ENCODE results near the gene MORN1.

The MORN1 gene

DNA sequence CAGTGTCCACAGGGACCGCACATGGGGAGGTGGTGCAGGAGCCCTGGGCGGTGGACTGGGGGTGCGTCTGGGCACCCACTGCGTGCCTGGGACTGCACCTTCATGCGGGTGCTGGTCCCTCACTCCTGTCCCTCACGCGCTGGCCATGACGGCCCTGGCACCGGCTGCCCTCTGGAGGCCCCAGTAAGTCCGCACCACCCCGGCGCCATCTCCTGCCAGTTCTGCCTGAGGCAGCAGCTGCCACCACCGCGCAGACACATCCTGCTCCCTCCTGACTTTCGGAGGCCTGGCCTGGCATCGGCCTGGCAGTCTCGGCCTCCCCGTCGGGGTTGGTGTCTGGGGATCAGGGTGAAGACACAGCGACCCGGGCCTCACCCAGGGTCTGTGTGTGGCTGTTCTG lies 64.8 kb downstream of the MORN1 start:
- Histone ChIP-seq H3K4me3 (replicated peaks; ENCODE audit: low read depth, low read length) (no peak overlapping the region), H3K27me3 (replicated peaks; ENCODE audit: control insufficient read depth, insufficient read depth, low read length) (no peaks in the 10 kb centered on the region), H3K36me3 (ENCODE audit: control insufficient read depth, insufficient read depth, low read length) (no peaks in the 10 kb centered on the region)
- no peak for DNase-seq (ENCODE audit: extremely low read depth, insufficient read length)
- TF ChIP-seq, protein P1, sequence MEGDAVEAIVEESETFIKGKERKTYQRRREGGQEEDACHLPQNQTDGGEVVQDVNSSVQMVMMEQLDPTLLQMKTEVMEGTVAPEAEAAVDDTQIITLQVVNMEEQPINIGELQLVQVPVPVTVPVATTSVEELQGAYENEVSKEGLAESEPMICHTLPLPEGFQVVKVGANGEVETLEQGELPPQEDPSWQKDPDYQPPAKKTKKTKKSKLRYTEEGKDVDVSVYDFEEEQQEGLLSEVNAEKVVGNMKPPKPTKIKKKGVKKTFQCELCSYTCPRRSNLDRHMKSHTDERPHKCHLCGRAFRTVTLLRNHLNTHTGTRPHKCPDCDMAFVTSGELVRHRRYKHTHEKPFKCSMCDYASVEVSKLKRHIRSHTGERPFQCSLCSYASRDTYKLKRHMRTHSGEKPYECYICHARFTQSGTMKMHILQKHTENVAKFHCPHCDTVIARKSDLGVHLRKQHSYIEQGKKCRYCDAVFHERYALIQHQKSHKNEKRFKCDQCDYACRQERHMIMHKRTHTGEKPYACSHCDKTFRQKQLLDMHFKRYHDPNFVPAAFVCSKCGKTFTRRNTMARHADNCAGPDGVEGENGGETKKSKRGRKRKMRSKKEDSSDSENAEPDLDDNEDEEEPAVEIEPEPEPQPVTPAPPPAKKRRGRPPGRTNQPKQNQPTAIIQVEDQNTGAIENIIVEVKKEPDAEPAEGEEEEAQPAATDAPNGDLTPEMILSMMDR (IDR thresholded peaks at IDR 0.05; ENCODE audit: insufficient read depth, low read length, poor library complexity, severe bottlenecking), result no peak

DNA sequence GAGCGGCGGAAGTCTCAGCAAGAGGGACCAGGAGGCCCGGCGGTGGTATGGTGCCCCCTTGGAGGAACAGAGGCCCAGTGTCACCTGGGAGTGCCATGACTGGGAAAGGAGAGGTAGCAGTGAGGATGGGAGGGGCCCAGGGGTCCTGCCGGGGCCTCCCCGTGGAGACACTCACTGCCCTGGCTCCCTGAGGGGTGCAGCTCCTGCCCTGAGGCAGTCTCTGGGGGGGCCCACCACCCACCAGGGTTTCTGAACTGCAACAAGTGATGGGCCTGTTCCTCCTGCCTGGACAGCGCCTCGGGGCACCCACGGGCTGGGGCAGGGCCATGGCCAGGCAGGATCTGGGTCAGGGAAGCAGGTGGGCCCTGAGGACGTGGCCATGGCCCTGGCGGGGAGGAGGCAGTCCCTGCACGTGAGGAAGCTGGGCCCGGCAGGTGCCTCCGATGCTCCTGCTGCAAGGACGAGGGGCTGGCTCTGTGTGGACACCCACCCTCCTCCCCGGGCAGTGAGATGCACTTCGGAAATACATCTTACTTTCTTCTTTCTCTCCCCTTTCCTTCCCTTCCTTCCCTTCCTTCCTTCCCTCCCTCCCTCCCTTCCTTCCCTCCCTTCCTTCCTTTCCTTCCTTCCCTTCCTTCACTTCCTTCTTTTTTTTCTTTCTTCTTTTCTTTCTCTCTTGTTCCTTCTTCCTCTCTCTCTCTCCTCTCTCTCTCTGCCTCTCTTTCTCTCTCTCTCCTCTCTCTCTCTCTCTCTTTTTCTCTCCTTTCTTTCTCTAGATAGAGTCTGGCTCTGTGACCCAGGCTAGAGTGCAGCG lies 66.6 kb downstream of the MORN1 start:
- Histone ChIP-seq H3K36me3 (ENCODE audit: control insufficient read depth, insufficient read depth, low read length) (no peaks in the 10 kb centered on the region), H3K4me3 (replicated peaks; ENCODE audit: low read depth, low read length) (no peak overlapping the region), H3K27me3 (replicated peaks; ENCODE audit: control insufficient read depth, insufficient read depth, low read length) (no peaks in the 10 kb centered on the region)
- TF ChIP-seq, protein P1 (IDR thresholded peaks at IDR 0.05; ENCODE audit: insufficient read depth, low read length, poor library complexity, severe bottlenecking), result no peak
- DNase-seq (ENCODE audit: extremely low read depth, insufficient read length), result no peak

DNA sequence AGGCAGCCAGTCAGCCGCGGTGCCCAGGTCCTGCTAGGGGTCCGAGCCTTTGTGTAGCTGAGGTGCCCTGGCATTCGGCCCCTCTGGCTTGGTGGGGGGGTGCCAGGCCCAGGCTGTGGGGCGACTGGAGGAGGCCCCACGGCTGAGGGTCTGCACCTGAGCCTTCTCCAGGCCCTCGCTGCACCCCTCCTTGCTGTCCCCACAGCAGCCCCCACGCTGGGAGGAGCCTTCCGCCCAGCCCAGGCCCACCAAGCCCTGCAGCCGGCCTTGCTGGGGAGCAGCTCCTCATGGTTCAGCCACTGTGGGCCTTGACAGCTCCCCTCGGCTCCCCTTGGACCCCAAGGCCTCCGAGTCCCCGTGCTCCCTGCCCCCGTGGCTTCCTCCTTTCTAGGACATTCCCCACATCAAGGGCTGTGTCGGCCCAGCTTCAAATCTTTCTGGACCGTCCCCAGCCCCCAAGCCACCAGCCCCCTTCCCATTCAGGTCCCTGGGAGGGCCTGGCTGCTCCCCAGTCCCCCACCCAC lies 67.8 kb downstream of the MORN1 start:
- Histone ChIP-seq H3K27me3 (replicated peaks; ENCODE audit: control insufficient read depth, insufficient read depth, low read length) (no peaks in the 10 kb centered on the region), H3K4me3 (replicated peaks; ENCODE audit: low read depth, low read length) (no peak overlapping the region), H3K36me3 (ENCODE audit: control insufficient read depth, insufficient read depth, low read length) (no peaks in the 10 kb centered on the region)
- DNase-seq (ENCODE audit: extremely low read depth, insufficient read length), result no peak
- TF ChIP-seq, protein P1 (IDR thresholded peaks at IDR 0.05; ENCODE audit: insufficient read depth, low read length, poor library complexity, severe bottlenecking), result no peak

DNA sequence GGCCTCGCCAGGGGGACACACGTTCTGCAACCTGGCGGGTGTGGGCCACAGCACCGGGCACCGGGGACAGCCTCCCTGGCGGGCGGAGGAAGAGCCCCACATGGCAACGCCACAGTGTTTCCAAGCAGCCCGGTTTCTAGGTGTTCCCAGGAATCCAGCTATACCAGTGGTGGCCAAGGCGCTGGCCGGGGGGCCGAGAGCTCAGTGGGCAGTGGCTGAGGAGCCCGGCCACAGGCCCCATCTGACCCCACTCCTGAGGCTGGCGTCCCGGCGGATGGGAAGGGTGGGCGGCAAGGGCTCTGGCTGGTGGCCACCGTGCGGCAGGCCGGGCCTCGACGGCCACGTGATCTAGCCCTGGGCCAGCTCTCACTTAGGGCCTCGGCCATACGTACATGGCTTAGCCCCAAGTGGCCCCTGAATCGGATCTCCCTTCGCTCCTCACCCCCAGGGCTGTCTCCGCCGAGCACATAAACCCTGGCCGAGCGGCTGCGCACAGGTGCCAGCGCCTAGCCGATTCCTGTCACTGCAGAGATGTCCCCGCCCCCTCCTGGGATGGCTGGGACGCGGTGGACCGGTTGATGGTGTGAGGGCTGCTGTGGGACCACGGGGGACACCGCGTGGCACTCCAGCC lies 68.7 kb downstream of the MORN1 start:
- no peak for DNase-seq (ENCODE audit: extremely low read depth, insufficient read length)
- Histone ChIP-seq H3K27me3 (replicated peaks; ENCODE audit: control insufficient read depth, insufficient read depth, low read length) (no peaks in the 10 kb centered on the region), H3K4me3 (replicated peaks; ENCODE audit: low read depth, low read length) (no peak overlapping the region), H3K36me3 (ENCODE audit: control insufficient read depth, insufficient read depth, low read length) (no peaks in the 10 kb centered on the region)
- TF ChIP-seq, protein P1 (IDR thresholded peaks at IDR 0.05; ENCODE audit: insufficient read depth, low read length, poor library complexity, severe bottlenecking), result no peak

DNA sequence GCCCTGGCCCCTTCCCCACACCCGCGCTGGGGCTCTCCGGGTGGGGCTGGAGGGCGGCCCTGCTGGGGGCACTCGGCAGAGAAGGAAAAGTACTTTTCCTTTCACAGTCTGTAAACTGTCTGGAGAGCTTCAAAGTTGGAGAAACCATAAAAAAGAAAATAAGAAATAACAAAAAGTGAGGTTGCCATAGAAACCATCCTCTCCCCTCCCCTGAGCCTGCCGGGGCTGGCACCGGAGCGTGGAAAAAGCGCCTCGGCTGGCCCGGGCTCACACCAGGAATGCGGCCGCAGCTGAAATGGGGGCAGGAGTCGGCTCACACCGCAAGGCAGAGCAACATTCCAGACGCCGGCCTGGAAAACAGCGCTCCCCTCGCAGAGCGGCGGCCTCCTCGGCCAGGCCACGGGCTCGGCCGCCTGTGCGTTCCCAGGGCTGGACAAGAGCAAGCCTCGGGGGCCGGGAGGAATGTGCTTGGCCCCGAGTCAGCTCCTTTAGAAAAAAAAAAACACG lies 69.2 kb downstream of the MORN1 start:
- no peak for DNase-seq (ENCODE audit: extremely low read depth, insufficient read length)
- H3K27me3 ChIP-seq (replicated peaks; ENCODE audit: control insufficient read depth, insufficient read depth, low read length), result no peaks in the 10 kb centered on the region
- H3K36me3 ChIP-seq (ENCODE audit: control insufficient read depth, insufficient read depth, low read length), result no peaks in the 10 kb centered on the region
- TF ChIP-seq, protein P1 (IDR thresholded peaks at IDR 0.05; ENCODE audit: insufficient read depth, low read length, poor library complexity, severe bottlenecking), result no peak
- H3K4me3 ChIP-seq (replicated peaks; ENCODE audit: low read depth, low read length), result no peak overlapping the region

Measured in GM06990 (cell line).